ENCODE data around the gene GPC5. TPM values are rescaled to one million over a fixed set of nuclear protein-coding genes. Genes with fewer than 3 reads are reported as not detected.

Gene GPC5
- total RNA-seq, 4 donors from 2014 or later: 0.47 TPM; not detected in 3

- 92 to 100% methylated on average over 1 of the region's 1 CpG for WGBS, 2 donors (ENCODE audit: low coverage in 1 of 2)
- ATAC-seq: no peak
- TF ChIP-seq CTCF (IDR thresholded peaks at IDR 0.05) (no peak), EP300 (IDR thresholded peaks at IDR 0.05) (no peak), POLR2AphosphoS5 (IDR thresholded peaks at IDR 0.05) (no peak), POLR2A (IDR thresholded peaks at IDR 0.05) (no peak)
- no peaks in the 10 kb centered on the region for H3K27me3 ChIP-seq
- no peaks in the 10 kb centered on the region for H3K9me3 ChIP-seq
- peaks cover 0 to 7% of the 10 kb centered on the region in 2 donors for H3K36me3 ChIP-seq
- no peaks in the 10 kb centered on the region for H3K4me1 ChIP-seq
- no peak overlapping the region for H3K27ac ChIP-seq
- H3K4me3 ChIP-seq: no peak overlapping the region
Measured at GRCh38 chr13:91361755-91362271, 36.6 kb upstream of the GPC5 start.

- no peaks in the 10 kb centered on the region for H3K27me3 ChIP-seq
- TF ChIP-seq POLR2A (IDR thresholded peaks at IDR 0.05) (no peak), POLR2AphosphoS5 (IDR thresholded peaks at IDR 0.05) (no peak), CTCF (IDR thresholded peaks at IDR 0.05) (no peak), EP300 (IDR thresholded peaks at IDR 0.05) (no peak)
- H3K4me1 ChIP-seq: no peaks in the 10 kb centered on the region
- H3K27ac ChIP-seq: no peak overlapping the region
- H3K9me3 ChIP-seq: no peaks in the 10 kb centered on the region
- no peak for ATAC-seq
- 60 to 93% methylated on average over 1 of the region's 1 CpG for WGBS, 2 donors (ENCODE audit: low coverage in 1 of 2)
- no peaks in the 10 kb centered on the region for H3K36me3 ChIP-seq
- no peak overlapping the region for H3K4me3 ChIP-seq
Measured at GRCh38 chr13:91362908-91363307, 35.5 kb upstream of the GPC5 start.

- Histone ChIP-seq H3K4me1 (no peaks in the 10 kb centered on the region), H3K27ac (no peak overlapping the region), H3K36me3 (no peaks in the 10 kb centered on the region), H3K27me3 (no peaks in the 10 kb centered on the region), H3K9me3 (no peaks in the 10 kb centered on the region), H3K4me3 (no peak overlapping the region)
- no peak for TF ChIP-seq EP300 (IDR thresholded peaks at IDR 0.05)
- TF ChIP-seq POLR2AphosphoS5 (IDR thresholded peaks at IDR 0.05): no peak
- no peak for TF ChIP-seq CTCF (IDR thresholded peaks at IDR 0.05)
- no peak for TF ChIP-seq POLR2A (IDR thresholded peaks at IDR 0.05)
- ATAC-seq: no peak
- 83 to 100% methylated on average over 1 of the region's 1 CpG for WGBS, 2 donors (ENCODE audit: low coverage in 1 of 2)
Measured at GRCh38 chr13:91368101-91368500, 30.3 kb upstream of the GPC5 start.

- H3K36me3 ChIP-seq: no peaks in the 10 kb centered on the region
- ATAC-seq: no peak
- TF ChIP-seq POLR2AphosphoS5 (IDR thresholded peaks at IDR 0.05) (no peak), CTCF (IDR thresholded peaks at IDR 0.05) (no peak), EP300 (IDR thresholded peaks at IDR 0.05) (no peak)
- no peaks in the 10 kb centered on the region for H3K4me1 ChIP-seq
- no peaks in the 10 kb centered on the region for H3K9me3 ChIP-seq
- H3K4me3 ChIP-seq: no peak overlapping the region
- H3K27me3 ChIP-seq: no peaks in the 10 kb centered on the region
- 82% methylated on average over 3 of the region's 3 CpGs; no CpG with 5 or more reads in 1 of the 2 donors for WGBS, 2 donors (ENCODE audit: low coverage in 1 of 2)
- H3K27ac ChIP-seq: no peak overlapping the region
Measured at GRCh38 chr13:91368676-91369440, 29.6 kb upstream of the GPC5 start.

- 31 to 46% methylated on average over 2 to 3 of the region's 3 CpGs for WGBS, 2 donors (ENCODE audit: low coverage in 1 of 2)
- Histone ChIP-seq H3K4me1 (no peaks in the 10 kb centered on the region), H3K27me3 (no peaks in the 10 kb centered on the region)
Measured at GRCh38 chr13:91369441-91369831, 29.0 kb upstream of the GPC5 start.

More at GRCh38 chr13:91369441-91369831, 29.0 kb upstream of the GPC5 start:
- TF ChIP-seq POLR2AphosphoS5 (IDR thresholded peaks at IDR 0.05) (no peak), POLR2A (IDR thresholded peaks at IDR 0.05) (no peak), CTCF (IDR thresholded peaks at IDR 0.05) (no peak), EP300 (IDR thresholded peaks at IDR 0.05) (no peak)
- H3K4me3 ChIP-seq: no peak overlapping the region
- no peak for ATAC-seq
- no peaks in the 10 kb centered on the region for H3K9me3 ChIP-seq
- no peak overlapping the region for H3K27ac ChIP-seq
- no peaks in the 10 kb centered on the region for H3K36me3 ChIP-seq
